ENCODE measurements around the gene KPNA4.
"Not testable (repeated sequence)": the region's sequence is repeated elsewhere in the genome, so short reads cannot be mapped to it uniquely, and the experiment has no call there.

Gene KPNA4

GRCh38 chr3:160565442-160566403, at the start of gene KPNA4:
Gene KPNA4, minus strand, starts transcription at chr3:160565571. Its CDS starts 289 bp downstream, at chr3:160565282.
- DNase-seq, result peak; percentile 97

- DNase-seq, result no peak
Observed at GRCh38 chr3:160613661-160614060, 48.3 kb upstream of the KPNA4 start.

- DNase-seq, result no peak
Observed at GRCh38 chr3:160612386-160613075, 47.2 kb upstream of the KPNA4 start.

GRCh38 chr3:160611141-160611540, 45.8 kb upstream of the KPNA4 start:
- DNase-seq, result no peak

GRCh38 chr3:160608870-160609269, 43.5 kb upstream of the KPNA4 start:
- no peak for DNase-seq

- DNase-seq, result no peak
Observed at GRCh38 chr3:160607826-160608225, 42.5 kb upstream of the KPNA4 start.

GRCh38 chr3:160605315-160605714, 39.9 kb upstream of the KPNA4 start:
- DNase-seq, result no peak

GRCh38 chr3:160603845-160604244, 38.5 kb upstream of the KPNA4 start:
- DNase-seq, result not testable (repeated sequence)

- DNase-seq, result no peak
Observed at GRCh38 chr3:160602259-160602658, 36.9 kb upstream of the KPNA4 start.

- no peak for DNase-seq
Observed at GRCh38 chr3:160601288-160601687, 35.9 kb upstream of the KPNA4 start.

- DNase-seq, result no peak
Observed at GRCh38 chr3:160598865-160599264, 33.5 kb upstream of the KPNA4 start.

- no peak for DNase-seq
Observed at GRCh38 chr3:160588023-160588422, 22.7 kb upstream of the KPNA4 start.

- DNase-seq, result no peak
Observed at GRCh38 chr3:160587105-160587504, 21.7 kb upstream of the KPNA4 start.

- no peak for DNase-seq
Observed at GRCh38 chr3:160586679-160587078, 21.3 kb upstream of the KPNA4 start.

- DNase-seq, result no peak
Observed at GRCh38 chr3:160583451-160583850, 18.1 kb upstream of the KPNA4 start.

- DNase-seq, result no peak
Observed at GRCh38 chr3:160580938-160581337, 15.6 kb upstream of the KPNA4 start.

GRCh38 chr3:160577556-160578195, 12.3 kb upstream of the KPNA4 start:
- no peak for DNase-seq

GRCh38 chr3:160577093-160577492, 11.7 kb upstream of the KPNA4 start:
- no peak for DNase-seq

- DNase-seq, result no peak
Observed at GRCh38 chr3:160576621-160577020, 11.2 kb upstream of the KPNA4 start.

- DNase-seq, result no peak
Observed at GRCh38 chr3:160575589-160575988, 10.2 kb upstream of the KPNA4 start.

- no peak for DNase-seq
Observed at GRCh38 chr3:160574636-160575035, 9.3 kb upstream of the KPNA4 start.

GRCh38 chr3:160573955-160574525, 8.7 kb upstream of the KPNA4 start:
- DNase-seq, result not testable (repeated sequence)
